Activated CD4-positive, alpha-beta memory T cell treated with anti-CD3 and anti-CD28 coated beads for 36 hours (primary cell): ENCODE data around the gene TATDN2. TPM values are rescaled to one million over a fixed set of nuclear protein-coding genes. Genes with fewer than 3 reads are reported as not detected.
"Not testable (repeated sequence)": the region's sequence is repeated elsewhere in the genome, so short reads cannot be mapped to it uniquely, and the experiment has no call there.

Experiments used
- CTCF ChIA-PET: fragments of 350-600 bp; sonication (Branson Sonifier 250); formaldehyde crosslinking; loops from one replicate; lab custom pipeline; 2021; ENCODE audit warnings: antibody characterized with exemption, inconsistent platforms; lab: Charles Lee
- POLR2A ChIA-PET: fragments of 350-600 bp; sonication (Branson Sonifier 250); formaldehyde crosslinking; loops from one replicate; lab custom pipeline; 2021; ENCODE audit warnings: antibody characterized with exemption; lab: Charles Lee
- DNase-seq: peaks from one replicate; pipeline ENCODE4 v3.0.0-alpha.2; 2020
- H3K27ac Mint-ChIP-seq: one replicate; pipeline ENCODE4 v1.8.0; 2021; ENCODE audit warnings: mixed read lengths
- H3K27me3 Mint-ChIP-seq: one replicate; pipeline ENCODE4 v1.8.0; 2021; ENCODE audit warnings: mixed read lengths
- H3K36me3 Mint-ChIP-seq: one replicate; pipeline ENCODE4 v1.8.0; 2021; ENCODE audit warnings: mixed read lengths
- H3K4me1 Mint-ChIP-seq: one replicate; pipeline ENCODE4 v1.8.0; 2021; ENCODE audit warnings: low read depth, mixed read lengths
- H3K4me3 Mint-ChIP-seq: one replicate; pipeline ENCODE4 v1.8.0; 2021; ENCODE audit warnings: mild to moderate bottlenecking, mixed read lengths
- H3K9me3 Mint-ChIP-seq: one replicate; pipeline ENCODE4 v1.8.0; 2021; ENCODE audit warnings: mixed read lengths
- intact Hi-C: fragments of 100-400 bp; cut with micrococcal nuclease; formaldehyde crosslinking; loops from one replicate; pipeline ENCODE4 v1.15.1; 2023
- total RNA-seq, 2 experiments: library from RNA; stranded (reverse); gene quantifications; one replicate each; pipeline ENCODE4 v1.2.3, GENCODE V29; 2021

Gene TATDN2
- total RNA-seq, 2 experiments from 2014 or later, result 36.9 to 39.4 TPM

DNA sequence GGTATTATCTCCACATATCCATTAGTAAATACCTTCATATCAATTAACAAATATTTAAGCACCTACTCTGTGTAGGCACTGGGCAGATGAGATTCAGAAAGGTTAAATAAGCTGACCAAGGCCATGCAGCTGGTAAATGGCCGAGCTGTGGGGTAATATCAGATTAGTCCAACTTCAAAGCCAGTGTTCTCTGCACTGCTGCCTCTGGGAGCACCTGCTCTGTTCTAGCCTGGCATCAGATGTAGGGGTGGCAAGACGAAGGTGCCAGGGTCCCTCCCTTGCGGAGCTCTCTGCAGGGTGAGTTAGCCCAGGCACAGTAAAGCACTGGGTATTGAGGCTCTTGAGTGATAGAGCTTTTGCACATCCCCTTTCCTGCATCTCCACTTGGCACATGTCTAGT is 5.5 kb downstream of the TATDN2 start:
- no peak overlapping the region for H3K4me3 Mint-ChIP-seq
- H3K9me3 Mint-ChIP-seq, result no peaks in the 10 kb centered on the region
- DNase-seq, result no peak
- CTCF ChIA-PET, result interaction anchor here (0.8 to 2.5 kb wide), 2 partner anchors 10 to 34 kb away, joined by 3 to 14 read pairs; no protein-coding TSS in a partner anchor
- intact Hi-C loops, result no loop called here
- H3K4me1 Mint-ChIP-seq, result peaks cover 67% of the 10 kb centered on the region
- peaks cover 63% of the 10 kb centered on the region for H3K36me3 Mint-ChIP-seq
- H3K27me3 Mint-ChIP-seq, result no peaks in the 10 kb centered on the region
- POLR2A ChIA-PET, result interaction anchor here (1.1 kb wide), 1 partner anchor 10 kb away, joined by 3 read pairs; no protein-coding TSS in a partner anchor
- H3K27ac Mint-ChIP-seq, result peak overlapping the region; percentile 13

DNA sequence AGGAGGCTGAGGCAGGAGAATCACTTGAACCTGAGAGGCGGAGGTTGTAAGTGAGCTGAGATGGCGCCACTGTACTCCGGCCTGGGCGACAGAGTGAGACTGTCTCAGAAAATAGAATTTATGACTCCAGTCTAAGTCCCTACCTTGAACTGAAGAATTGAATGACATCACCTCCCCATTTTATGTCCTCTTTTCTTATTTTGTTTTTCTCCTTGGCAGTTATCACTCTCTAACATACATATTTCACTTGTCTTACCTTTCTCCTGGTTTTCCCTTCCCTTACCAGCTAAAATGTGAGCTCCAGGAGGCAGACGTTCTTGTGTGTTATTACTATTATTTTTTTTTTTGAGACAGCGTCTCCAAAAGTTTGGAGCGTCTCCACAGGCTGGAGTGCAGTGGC is 7.6 kb downstream of the TATDN2 start:
- ChIA-PET CTCF (interaction anchor here (0.9 kb wide), 1 partner anchor 8 kb away, joined by 4 read pairs; no protein-coding TSS in a partner anchor), POLR2A (interaction anchor here (0.6 kb wide), 2 partner anchors 10 to 97 kb away, joined by 3 read pairs; no protein-coding TSS in a partner anchor)
- DNase-seq, result no peak
- peaks cover 61% of the 10 kb centered on the region for H3K36me3 Mint-ChIP-seq
- H3K27me3 Mint-ChIP-seq, result no peaks in the 10 kb centered on the region
- no peaks in the 10 kb centered on the region for H3K9me3 Mint-ChIP-seq
- H3K4me1 Mint-ChIP-seq, result peaks cover 70% of the 10 kb centered on the region
- intact Hi-C loops, result no loop called here
- no peak overlapping the region for H3K4me3 Mint-ChIP-seq
- H3K27ac Mint-ChIP-seq, result no peak overlapping the region

- Mint-ChIP-seq H3K4me3 (no peak overlapping the region), H3K4me1 (peaks cover 74% of the 10 kb centered on the region), H3K36me3 (peaks cover 73% of the 10 kb centered on the region), H3K9me3 (no peaks in the 10 kb centered on the region), H3K27me3 (no peaks in the 10 kb centered on the region), H3K27ac (peak overlapping the region; percentile 49)
- no peak for DNase-seq
- ChIA-PET POLR2A (no interaction called here), CTCF (interaction anchor here (1.3 kb wide), 1 partner anchor 21 kb away, joined by 3 read pairs; no protein-coding TSS in a partner anchor)
- intact Hi-C loops, result no loop called here
Measured at GRCh38 chr3:10259036-10259435, 10.8 kb downstream of the TATDN2 start.

GRCh38 chr3:10259798-10260197 is 11.5 kb downstream of the TATDN2 start:
- DNase-seq, result no peak
- Mint-ChIP-seq H3K9me3 (no peaks in the 10 kb centered on the region), H3K4me3 (no peak overlapping the region), H3K4me1 (peaks cover 72% of the 10 kb centered on the region), H3K27ac (peak overlapping the region; percentile 49), H3K27me3 (no peaks in the 10 kb centered on the region), H3K36me3 (peaks cover 68% of the 10 kb centered on the region)
- POLR2A ChIA-PET, result no interaction called here
- intact Hi-C loops, result no loop called here
- CTCF ChIA-PET, result interaction anchor here (1.3 kb wide), 1 partner anchor 20 kb away, joined by 3 read pairs; no protein-coding TSS in a partner anchor

GRCh38 chr3:10260211-10260701 is 12.0 kb downstream of the TATDN2 start:
- intact Hi-C loops, result no loop called here

DNA sequence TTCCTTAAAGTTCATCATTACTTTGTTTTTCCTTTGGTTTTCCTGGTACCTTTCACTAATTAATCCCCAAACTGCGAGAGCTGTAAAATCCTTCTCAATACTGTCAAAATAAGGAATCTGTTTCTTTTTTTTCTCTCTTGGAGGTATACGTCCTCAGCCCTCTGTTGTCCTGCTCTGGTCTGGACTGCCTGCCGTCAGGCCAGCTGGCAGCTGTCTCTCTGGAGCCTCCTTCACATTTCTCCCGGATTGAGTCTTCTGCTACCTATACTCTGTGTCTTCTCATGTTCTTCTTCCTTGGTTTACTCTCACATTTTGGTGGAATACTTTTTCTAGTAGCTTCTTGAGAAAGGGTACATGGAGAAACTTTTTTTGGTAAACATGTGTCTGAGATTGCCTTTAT is 13.8 kb downstream of the TATDN2 start:
- Mint-ChIP-seq H3K36me3 (peaks cover 62% of the 10 kb centered on the region), H3K4me3 (no peak overlapping the region), H3K4me1 (peaks cover 76% of the 10 kb centered on the region), H3K27me3 (no peaks in the 10 kb centered on the region), H3K27ac (peak overlapping the region; percentile 83), H3K9me3 (no peaks in the 10 kb centered on the region)
- no peak for DNase-seq
- CTCF ChIA-PET, result interaction anchor here (1.1 to 3.6 kb wide), 3 partner anchors 18 to 152 kb away, joined by 3 to 29 read pairs (median 12); no protein-coding TSS in a partner anchor
- POLR2A ChIA-PET, result interaction anchor here (0.6 to 3.1 kb wide), 3 partner anchors 12 to 20 kb away, joined by 3 to 8 read pairs (median 3); partner anchors contain the start of gene TATDN2
- intact Hi-C loops, result no loop called here

More at GRCh38 chr3:10260211-10260701, 12.0 kb downstream of the TATDN2 start:
- Mint-ChIP-seq H3K4me3 (no peak overlapping the region), H3K36me3 (peaks cover 66% of the 10 kb centered on the region), H3K9me3 (no peaks in the 10 kb centered on the region), H3K4me1 (peaks cover 74% of the 10 kb centered on the region), H3K27ac (peak overlapping the region; percentile 49), H3K27me3 (no peaks in the 10 kb centered on the region)
- ChIA-PET CTCF (interaction anchor here (1.3 kb wide), 1 partner anchor 20 kb away, joined by 3 read pairs; no protein-coding TSS in a partner anchor), POLR2A (interaction anchor here (1.3 kb wide), 1 partner anchor 12 kb away, joined by 5 read pairs; the partner anchor contains the start of gene TATDN2)
- no peak for DNase-seq

DNA sequence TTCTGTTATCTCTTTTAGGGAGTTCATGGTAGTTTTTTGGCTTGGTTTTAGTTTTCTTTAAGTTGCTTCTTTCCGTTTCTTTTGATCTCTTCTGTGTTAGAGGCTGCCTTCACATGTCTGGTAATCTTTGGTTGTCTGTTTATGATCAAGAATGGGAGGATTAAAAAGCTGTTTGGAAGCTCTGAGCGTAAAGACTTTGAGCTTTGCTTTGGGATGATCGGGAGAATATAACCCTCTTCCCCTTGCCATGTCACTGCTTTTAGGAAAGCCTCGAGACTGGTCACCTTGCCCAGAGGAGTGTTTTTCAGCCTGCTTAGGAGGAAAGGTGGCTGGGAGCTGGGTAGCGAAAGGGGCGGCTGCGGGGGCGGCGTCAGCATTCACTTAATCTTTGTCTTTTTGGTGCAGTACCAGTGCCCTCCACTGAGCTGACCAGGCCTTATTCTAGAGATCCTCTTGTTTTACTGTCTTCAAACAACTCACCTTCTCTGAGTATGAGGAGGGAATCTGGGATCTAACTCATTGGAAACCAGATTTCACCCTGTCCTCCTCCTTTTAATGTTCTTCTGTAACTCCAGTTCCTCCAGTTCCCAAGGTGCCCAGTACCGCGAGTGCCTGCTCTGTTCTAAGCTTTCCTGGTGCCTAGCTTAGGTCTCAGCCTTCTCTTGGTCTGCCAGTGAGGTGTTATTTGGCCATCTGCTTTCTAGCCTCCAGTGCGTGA is 15.5 kb downstream of the TATDN2 start:
- Mint-ChIP-seq H3K27me3 (no peaks in the 10 kb centered on the region), H3K27ac (peak overlapping the region; percentile 83), H3K4me1 (peaks cover 85% of the 10 kb centered on the region), H3K36me3 (peaks cover 68% of the 10 kb centered on the region), H3K4me3 (peak overlapping the region; percentile 71), H3K9me3 (no peaks in the 10 kb centered on the region)
- DNase-seq, result peak; percentile 82
- ChIA-PET POLR2A (interaction anchor here (0.8 to 3.1 kb wide), 7 partner anchors 10 to 169 kb away, joined by 3 to 9 read pairs (median 5); partner anchors contain the start of genes BRK1 and TATDN2), CTCF (interaction anchor here (0.8 to 3.6 kb wide), 39 partner anchors 8 to 423 kb away, joined by 3 to 29 read pairs (median 4); partner anchors contain the start of genes SEC13, TATDN2 and VHL)
- intact Hi-C loops, result loop anchor here (1.0 to 2.0 kb wide), 2 partner anchors 14 to 21 kb away; no protein-coding TSS in a partner anchor

DNA sequence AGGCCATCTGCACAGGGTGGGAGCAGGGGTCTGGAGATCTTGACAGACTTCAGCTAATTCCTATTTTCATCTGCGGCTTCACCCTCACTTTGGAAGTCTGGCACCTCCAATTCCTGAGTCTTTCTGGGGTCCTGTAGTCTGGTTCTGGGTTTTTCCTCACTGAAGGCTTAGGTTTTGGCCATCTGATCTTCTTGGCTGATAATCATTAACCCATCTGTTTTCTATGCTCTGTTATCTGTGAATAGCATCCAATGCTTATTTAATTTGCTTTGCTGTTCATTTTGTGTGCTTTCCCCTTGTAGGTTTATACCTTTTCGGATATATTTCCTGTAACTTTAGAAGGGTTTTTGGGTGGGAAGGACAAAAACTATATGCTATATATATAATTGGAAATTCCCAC is 17.6 kb downstream of the TATDN2 start:
- Mint-ChIP-seq H3K27ac (no peak overlapping the region), H3K4me1 (peaks cover 77% of the 10 kb centered on the region), H3K9me3 (no peaks in the 10 kb centered on the region), H3K4me3 (no peak overlapping the region), H3K36me3 (peaks cover 63% of the 10 kb centered on the region), H3K27me3 (no peaks in the 10 kb centered on the region)
- CTCF ChIA-PET, result no interaction called here
- DNase-seq, result no peak
- intact Hi-C loops, result loop anchor here (2.0 kb wide), 1 partner anchor 19 kb away; no protein-coding TSS in a partner anchor
- POLR2A ChIA-PET, result interaction anchor here (0.5 to 0.6 kb wide), 2 partner anchors 10 to 1773 kb away, joined by 3 read pairs; no protein-coding TSS in a partner anchor

GRCh38 chr3:10266936-10267335 is 18.7 kb downstream of the TATDN2 start:
- POLR2A ChIA-PET, result interaction anchor here (0.6 kb wide), 1 partner anchor 51 kb away, joined by 4 read pairs; no protein-coding TSS in a partner anchor
- peaks cover 71% of the 10 kb centered on the region for H3K4me1 Mint-ChIP-seq
- intact Hi-C loops, DNase-seq, CTCF ChIA-PET, H3K27ac Mint-ChIP-seq, H3K9me3 Mint-ChIP-seq, H3K4me3 Mint-ChIP-seq, H3K27me3 Mint-ChIP-seq: not testable (repeated sequence)
- H3K36me3 Mint-ChIP-seq, result peaks cover 60% of the 10 kb centered on the region

DNA sequence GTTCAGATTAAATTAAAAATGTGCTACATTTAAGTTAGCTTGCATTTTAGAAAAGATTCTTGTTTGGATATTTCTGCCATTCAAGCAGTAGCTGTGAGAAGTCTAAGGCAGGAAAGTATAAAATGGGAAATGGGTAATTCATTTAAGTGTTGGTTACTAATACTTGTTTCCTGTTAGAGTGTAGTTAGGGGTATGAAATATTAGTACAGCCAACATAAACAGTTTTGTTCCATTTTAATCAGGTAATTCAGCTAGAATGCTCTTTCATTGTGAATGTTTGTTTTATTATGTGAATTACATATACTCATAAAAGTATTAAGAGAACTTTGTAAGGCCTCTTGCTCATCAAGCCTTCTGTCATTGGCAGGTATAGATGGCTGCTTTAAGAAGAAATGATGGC is 19.9 kb downstream of the TATDN2 start:
- H3K36me3 Mint-ChIP-seq, result peaks cover 55% of the 10 kb centered on the region
- H3K4me3 Mint-ChIP-seq, result no peak overlapping the region
- intact Hi-C loops, result no loop called here
- no peak overlapping the region for H3K27ac Mint-ChIP-seq
- ChIA-PET POLR2A (no interaction called here), CTCF (no interaction called here)
- peaks cover 66% of the 10 kb centered on the region for H3K4me1 Mint-ChIP-seq
- H3K9me3 Mint-ChIP-seq, result no peaks in the 10 kb centered on the region
- H3K27me3 Mint-ChIP-seq, result no peaks in the 10 kb centered on the region
- no peak for DNase-seq

DNA sequence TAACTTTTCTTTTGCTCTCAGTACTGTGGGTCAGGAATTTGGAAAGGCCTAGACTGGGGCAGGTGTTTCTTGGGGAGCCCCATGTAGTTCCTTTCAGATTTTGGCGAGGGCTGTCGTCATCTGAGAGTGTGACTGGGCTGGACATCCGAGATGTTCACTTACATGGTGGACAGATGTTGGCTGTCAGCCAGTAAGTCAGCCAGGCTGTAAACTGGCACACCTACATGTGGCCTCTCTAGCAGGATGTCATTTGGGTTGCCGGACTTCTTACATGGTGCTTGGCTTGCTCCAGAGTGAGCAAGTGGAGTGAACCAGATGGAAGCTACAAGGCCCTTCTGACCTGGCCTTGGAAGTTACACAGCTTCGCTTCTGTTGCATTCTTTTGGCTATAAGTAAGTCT is 20.7 kb downstream of the TATDN2 start:
- no peak for DNase-seq
- ChIA-PET CTCF (interaction anchor here (0.7 kb wide), 1 partner anchor 19 kb away, joined by 3 read pairs; no protein-coding TSS in a partner anchor), POLR2A (interaction anchor here (1.5 kb wide), 1 partner anchor 52 kb away, joined by 3 read pairs; the partner anchor contains the start of gene SEC13)
- Mint-ChIP-seq H3K27me3 (no peaks in the 10 kb centered on the region), H3K9me3 (no peaks in the 10 kb centered on the region), H3K36me3 (peaks cover 50% of the 10 kb centered on the region), H3K4me3 (no peak overlapping the region), H3K4me1 (peaks cover 65% of the 10 kb centered on the region), H3K27ac (no peak overlapping the region)
- intact Hi-C loops, result no loop called here
